OCI-LY1 (cell line): ENCODE measurements around the gene TBCD.

Experiments
- H2AFZ ChIP-seq: fragments of 200-600 bp; sonication (generic), shearing (Covaris generic); 2 replicates; pipeline ENCODE4 v1.6.0; 2014; ENCODE audit warnings: antibody characterized with exemption, mild to moderate bottlenecking, low read length
- H3F3A ChIP-seq: fragments of 200-600 bp; sonication (generic), shearing (Covaris generic); 2 replicates; pipeline ENCODE4 v1.6.0; 2014; ENCODE audit warnings: mild to moderate bottlenecking, antibody characterized with exemption, low read length, moderate library complexity; ENCODE audit not compliant: insufficient read depth
- H3K27ac ChIP-seq: fragments of 200-600 bp; sonication (generic); 2 replicates; pipeline ENCODE4 v1.5.1; 2014; ENCODE audit warnings: low read length, mixed run types, mild to moderate bottlenecking, low read depth; ENCODE audit not compliant: poor library complexity, severe bottlenecking
- H3K27me3 ChIP-seq: fragments of 200-600 bp; sonication (generic); 2 replicates; pipeline ENCODE4 v1.6.0; 2014; ENCODE audit warnings: antibody characterized with exemption, mild to moderate bottlenecking, low read length, moderate library complexity; ENCODE audit not compliant: insufficient read depth
- H3K36me3 ChIP-seq: fragments of 200-600 bp; sonication (generic); 2 replicates; pipeline ENCODE4 v1.6.1; 2014; ENCODE audit warnings: mild to moderate bottlenecking, antibody characterized with exemption, low read length, moderate library complexity, mixed read lengths; ENCODE audit not compliant: insufficient read depth
- H3K4me1 ChIP-seq: fragments of 200-600 bp; sonication (generic); 2 replicates; pipeline ENCODE4 v1.5.1; 2014; ENCODE audit warnings: mild to moderate bottlenecking, low read length, moderate library complexity; ENCODE audit not compliant: insufficient read depth, severe bottlenecking
- H3K4me2 ChIP-seq: fragments of 200-600 bp; sonication (generic), shearing (Covaris generic); 2 replicates; pipeline ENCODE4 v1.6.1; 2014; ENCODE audit warnings: low read length
- H3K4me3 ChIP-seq: fragments of 200-600 bp; sonication (generic); 2 replicates; pipeline ENCODE4 v1.5.1; 2014; ENCODE audit warnings: low read length, low read depth, mild to moderate bottlenecking, mixed read lengths; ENCODE audit not compliant: poor library complexity, severe bottlenecking
- H3K79me2 ChIP-seq: fragments of 200-600 bp; shearing (Covaris generic); 2 replicates; pipeline ENCODE4 v1.6.1; 2016; ENCODE audit warnings: mixed run types, low read length, mixed read lengths; ENCODE audit not compliant: insufficient read depth
- H3K9ac ChIP-seq: fragments of 200-600 bp; sonication (generic), shearing (Covaris generic); 2 replicates; pipeline ENCODE4 v1.6.1; 2014; ENCODE audit warnings: mild to moderate bottlenecking, low read length, mixed read lengths
- H3K9me2 ChIP-seq: fragments of 200-600 bp; sonication (generic), shearing (Covaris generic); 2 replicates; pipeline ENCODE4 v1.6.1; 2014; ENCODE audit warnings: low read depth, mild to moderate bottlenecking, low read length, mixed read lengths
- H3K9me3 ChIP-seq: fragments of 200-600 bp; shearing (Covaris generic); 2 replicates; pipeline ENCODE4 v1.6.1; 2014; ENCODE audit warnings: low read length, mixed read lengths
- H4K20me1 ChIP-seq: fragments of 200-600 bp; sonication (generic), shearing (Covaris generic); 2 replicates; pipeline ENCODE4 v1.6.0; 2016; ENCODE audit warnings: mild to moderate bottlenecking, low read length; ENCODE audit not compliant: insufficient read depth
- CTCF ChIP-seq: fragments of 200-600 bp; sonication (generic), shearing (Covaris generic); IDR thresholded peaks from 2 replicates; pipeline ENCODE4 v1.5.1; 2017; ENCODE audit warnings: mild to moderate bottlenecking, antibody characterized with exemption, low read length, moderate library complexity, mixed read lengths
- EZH2 ChIP-seq: fragments of 200-600 bp; sonication (generic), shearing (Covaris generic); IDR thresholded peaks from 2 replicates; pipeline ENCODE4 v1.8.0; 2017; ENCODE audit warnings: borderline replicate concordance, mixed run types, mild to moderate bottlenecking, antibody characterized with exemption, low read length, moderate library complexity, mixed read lengths

The TBCD gene

GRCh38 chr17:82869536-82869935, 117.7 kb downstream of the TBCD start:
- Histone ChIP-seq H3K4me2 (peak overlapping the region; percentile 42), H3K27me3 (no peaks in the 10 kb centered on the region), H3K27ac (peak overlapping the region; percentile 93), H3K9me2 (no peaks in the 10 kb centered on the region), H3K79me2 (no peaks in the 10 kb centered on the region), H4K20me1 (no peaks in the 10 kb centered on the region), H3F3A (no peaks in the 10 kb centered on the region), H3K9ac (no peak overlapping the region; the same call in 1 of the 2 replicates), H3K9me3 (no peaks in the 10 kb centered on the region), H3K36me3 (peaks cover 19% of the 10 kb centered on the region; the same call in 1 of the 2 replicates), H3K4me1 (peaks cover 67% of the 10 kb centered on the region), H2AFZ (no peak overlapping the region), H3K4me3 (no peak overlapping the region)
- TF ChIP-seq EZH2 (no peak), CTCF (no peak)

- Histone ChIP-seq H4K20me1 (no peaks in the 10 kb centered on the region), H2AFZ (no peak overlapping the region), H3K27ac (peak overlapping the region; percentile 93), H3K4me1 (peaks cover 61% of the 10 kb centered on the region), H3K4me2 (peak overlapping the region; percentile 42), H3K27me3 (no peaks in the 10 kb centered on the region), H3K9ac (no peak overlapping the region), H3K36me3 (peaks cover 19% of the 10 kb centered on the region; the same call in 1 of the 2 replicates), H3F3A (no peaks in the 10 kb centered on the region), H3K4me3 (no peak overlapping the region), H3K9me2 (no peaks in the 10 kb centered on the region), H3K79me2 (no peaks in the 10 kb centered on the region), H3K9me3 (no peaks in the 10 kb centered on the region)
- TF ChIP-seq EZH2 (no peak), CTCF (no peak)
These were observed 118.2 kb downstream of the TBCD start for GRCh38 chr17:82870091-82870491.

GRCh38 chr17:82870541-82870940, 118.7 kb downstream of the TBCD start:
- H3K4me2 ChIP-seq = peak overlapping the region; percentile 58; the same call in 1 of the 2 replicates
- peak overlapping the region; percentile 93 for H3K27ac ChIP-seq
- peaks cover 23% of the 10 kb centered on the region; the same call in 1 of the 2 replicates for H3K36me3 ChIP-seq
- TF ChIP-seq EZH2 (no peak), CTCF (no peak)
- H2AFZ ChIP-seq = no peak overlapping the region
- H3K9me3 ChIP-seq = no peaks in the 10 kb centered on the region
- H3K4me1 ChIP-seq = peaks cover 57% of the 10 kb centered on the region
- H3K79me2 ChIP-seq = no peaks in the 10 kb centered on the region
- no peak overlapping the region; the same call in 1 of the 2 replicates for H3K9ac ChIP-seq
- H3K27me3 ChIP-seq = no peaks in the 10 kb centered on the region
- H3K9me2 ChIP-seq = no peaks in the 10 kb centered on the region
- H4K20me1 ChIP-seq = no peaks in the 10 kb centered on the region
- H3K4me3 ChIP-seq = no peak overlapping the region
- no peaks in the 10 kb centered on the region for H3F3A ChIP-seq
